GM19023 (cell line): ENCODE data around the gene GNAQ.
"Not testable (repeated sequence)": the region's sequence is repeated elsewhere in the genome, so short reads cannot be mapped to it uniquely, and the experiment has no call there.

Experiments
- ATAC-seq: cut with Tn5 transposase; IDR thresholded peaks from one replicate; pipeline ENCODE4 v1.9.1; 2021; ENCODE audit warnings: mild to moderate bottlenecking, moderate library complexity; ENCODE audit not compliant: unreplicated experiment

Gene GNAQ

GRCh38 chr9:78031444-78031892 is at the start of gene GNAQ:
Gene GNAQ, minus strand, starts transcription at chr9:78031811. Its CDS starts 576 bp downstream, at chr9:78031235.
- no peak for ATAC-seq

- no peak for ATAC-seq
Measured at GRCh38 chr9:78074385-78075291, 43.0 kb upstream of the GNAQ start.

GRCh38 chr9:78073722-78074121 is 42.1 kb upstream of the GNAQ start:
- ATAC-seq = no peak

GRCh38 chr9:78072586-78073199 is 41.1 kb upstream of the GNAQ start:
- ATAC-seq = no peak

GRCh38 chr9:78070521-78070920 is 38.9 kb upstream of the GNAQ start:
- ATAC-seq = no peak

GRCh38 chr9:78064075-78064474 is 32.5 kb upstream of the GNAQ start:
- ATAC-seq = no peak

GRCh38 chr9:78062710-78063109 is 31.1 kb upstream of the GNAQ start:
- ATAC-seq = no peak

GRCh38 chr9:78054218-78054617 is 22.6 kb upstream of the GNAQ start:
- not testable (repeated sequence) for ATAC-seq

- no peak for ATAC-seq
Measured at GRCh38 chr9:78053627-78054026, 22.0 kb upstream of the GNAQ start.

- no peak for ATAC-seq
Measured at GRCh38 chr9:78050421-78050820, 18.8 kb upstream of the GNAQ start.

- ATAC-seq = no peak
Measured at GRCh38 chr9:78049484-78049883, 17.9 kb upstream of the GNAQ start.

GRCh38 chr9:78047106-78047505 is 15.5 kb upstream of the GNAQ start:
- ATAC-seq = no peak

- no peak for ATAC-seq
Measured at GRCh38 chr9:78046112-78046511, 14.5 kb upstream of the GNAQ start.

- no peak for ATAC-seq
Measured at GRCh38 chr9:78044886-78045285, 13.3 kb upstream of the GNAQ start.

GRCh38 chr9:78044189-78044588 is 12.6 kb upstream of the GNAQ start:
- ATAC-seq = no peak

- no peak for ATAC-seq
Measured at GRCh38 chr9:78041971-78042370, 10.4 kb upstream of the GNAQ start.

- no peak for ATAC-seq
Measured at GRCh38 chr9:78040726-78041125, 9.1 kb upstream of the GNAQ start.

GRCh38 chr9:78038620-78039300 is 7.1 kb upstream of the GNAQ start:
- no peak for ATAC-seq

GRCh38 chr9:78035383-78035993 is 3.9 kb upstream of the GNAQ start:
- ATAC-seq = no peak

GRCh38 chr9:78033870-78034269 is 2.3 kb upstream of the GNAQ start:
- ATAC-seq = no peak
